Measurements from ENCODE around the gene TNFAIP8L2. TPM values are rescaled to one million over a fixed set of nuclear protein-coding genes. Genes with fewer than 3 reads are reported as not detected.
"Not testable (repeated sequence)": the region's sequence is repeated elsewhere in the genome, so short reads cannot be mapped to it uniquely, and the experiment has no call there.

The TNFAIP8L2 gene
- total RNA-seq, 1 experiment from 2014 or later = not detected

DNA sequence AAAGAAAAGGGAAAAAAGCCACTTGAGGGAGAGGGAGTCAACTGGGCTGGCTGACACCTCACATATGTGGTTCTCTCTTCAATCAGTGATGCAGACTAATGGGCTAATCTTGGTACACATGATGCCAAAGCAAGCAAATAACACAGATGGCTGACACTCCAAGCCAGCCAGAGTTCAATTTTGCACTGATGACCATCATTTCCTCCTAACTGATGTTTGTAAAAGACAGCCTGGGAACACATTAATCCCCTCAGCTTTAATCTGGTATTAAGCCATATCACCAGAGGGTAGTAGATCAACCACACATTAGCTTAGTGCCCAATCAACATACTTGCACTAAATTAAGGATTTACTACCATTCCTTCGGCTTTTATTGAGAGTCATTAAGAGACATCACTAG is 30.8 kb downstream of the TNFAIP8L2 start:
- ChIA-PET CTCF (no interaction called here), RAD21 (ENCODE audit: low non-redundant PET in 1 of 2, low total read pairs in 2 of 2, uncharacterized antibody in 2 of 2, unreplicated experiment in 2 of 2) (no interaction called here), POLR2A (no interaction called here)
- intact Hi-C loops (cut with micrococcal nuclease) = no loop called here
- BruUV-seq (replicated peaks) = no TSS peak
- Histone ChIP-seq H3K4me1 (ENCODE audit: control insufficient read depth in 1 of 2, insufficient read depth in 2 of 2, low read length in 2 of 2) (peaks cover 8 to 16% of the 10 kb centered on the region in 2 experiments), H3K9ac (ENCODE audit: low read length) (no peak overlapping the region), H3K27me3 (ENCODE audit: insufficient read depth, low read length) (no peaks in the 10 kb centered on the region), H3K36me3 (ENCODE audit: control insufficient read depth in 1 of 2, insufficient read depth in 2 of 2, low read length in 2 of 2) (peaks cover 25 to 27% of the 10 kb centered on the region in 2 experiments; a peak in 3 of 4 replicates), H3K9me3 (ENCODE audit: control insufficient read depth in 1 of 2, insufficient read depth in 1 of 2, low read depth in 1 of 2, low read length in 2 of 2) (no peaks in the 10 kb centered on the region), H3K27ac (ENCODE audit: low read depth, low read length) (no peak overlapping the region), H4K20me1 (ENCODE audit: insufficient read depth) (no peaks in the 10 kb centered on the region), H3K9me2 (ENCODE audit: insufficient read depth) (no peaks in the 10 kb centered on the region), H3K79me2 (ENCODE audit: insufficient read depth, low read length) (peaks cover 43% of the 10 kb centered on the region), H2AFZ (ENCODE audit: low read depth, low read length, poor library complexity, severe bottlenecking) (no peak overlapping the region), H3K4me2 (ENCODE audit: low read length) (no peak overlapping the region), H3K4me3 (replicated peaks in 1 of 2; ENCODE audit: low read depth in 1 of 2, low read length in 2 of 2) (no peak overlapping the region)
- ATAC-seq (no peak), DNase-seq (ENCODE audit: low read depth, low spot score) (no peak)
- TF ChIP-seq CEBPB (IDR thresholded peaks at IDR 0.05; ENCODE audit: low read depth) (0 out of 2 replicates have a peak, but pooled peaks have one; percentile 5), SP1 (IDR thresholded peaks at IDR 0.05; ENCODE audit: low read depth) (no peak)

DNA sequence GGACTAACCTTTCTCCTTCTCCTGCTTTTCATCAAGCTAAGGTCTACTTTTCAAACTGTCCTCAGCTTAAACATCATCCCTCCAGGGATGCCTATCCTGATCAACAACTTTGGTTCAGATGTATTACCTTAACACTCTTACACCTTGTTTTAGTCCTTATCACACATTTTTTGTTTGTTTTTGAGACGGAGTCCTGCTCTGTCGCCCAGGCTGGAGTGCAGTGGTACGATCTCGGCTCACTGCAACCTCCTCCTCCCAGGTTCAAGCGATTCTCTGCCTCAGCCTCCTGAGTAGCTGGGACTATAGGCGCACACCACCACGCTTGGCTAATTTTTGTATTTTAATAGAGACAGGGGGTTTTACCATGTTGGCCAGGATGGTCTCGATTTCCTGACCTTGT is 32.2 kb downstream of the TNFAIP8L2 start:
- Histone ChIP-seq H3K9ac (ENCODE audit: low read length) (peak overlapping the region; percentile 84), H3K4me2 (ENCODE audit: low read length) (peak overlapping the region; percentile 90), H3K36me3 (ENCODE audit: control insufficient read depth in 1 of 2, insufficient read depth in 2 of 2, low read length in 2 of 2) (peaks cover 15 to 18% of the 10 kb centered on the region in 2 experiments; a peak in 3 of 4 replicates), H3K4me1 (ENCODE audit: control insufficient read depth in 1 of 2, insufficient read depth in 2 of 2, low read length in 2 of 2) (peaks cover 12 to 21% of the 10 kb centered on the region in 2 experiments), H3K79me2 (ENCODE audit: insufficient read depth, low read length) (peaks cover 47% of the 10 kb centered on the region), H3K4me3 (replicated peaks in 1 of 2; ENCODE audit: low read depth in 1 of 2, low read length in 2 of 2) (peak overlapping the region; percentile 83 to 85)
- RAD21 ChIA-PET (ENCODE audit: low non-redundant PET in 1 of 2, low total read pairs in 2 of 2, uncharacterized antibody in 2 of 2, unreplicated experiment in 2 of 2); H4K20me1 ChIP-seq (ENCODE audit: insufficient read depth); POLR2A ChIA-PET; ATAC-seq; H2AFZ ChIP-seq (ENCODE audit: low read depth, low read length, poor library complexity, severe bottlenecking); H3K27me3 ChIP-seq (ENCODE audit: insufficient read depth, low read length); CTCF ChIA-PET; intact Hi-C loops (cut with micrococcal nuclease); H3K9me3 ChIP-seq (ENCODE audit: control insufficient read depth in 1 of 2, insufficient read depth in 1 of 2, low read depth in 1 of 2, low read length in 2 of 2); DNase-seq (ENCODE audit: low read depth, low spot score); H3K27ac ChIP-seq (ENCODE audit: low read depth, low read length); H3K9me2 ChIP-seq (ENCODE audit: insufficient read depth); BruUV-seq (replicated peaks): not testable (repeated sequence)
